ENCODE data around the gene RNF44. TPM values are rescaled to one million over a fixed set of nuclear protein-coding genes. Genes with fewer than 3 reads are reported as not detected.

RNF44 gene
- total RNA-seq, 1 experiment from 2014 or later, result 58.4 TPM

- intact Hi-C loops (cut with micrococcal nuclease), result no loop called here
- peaks cover 60% of the 10 kb centered on the region for H3K79me2 ChIP-seq (ENCODE audit: insufficient read depth, low read length)
- CTCF ChIA-PET, result no interaction called here
Measured at GRCh38 chr5:176485176-176485575, 52.0 kb downstream of the RNF44 start.

More at GRCh38 chr5:176485176-176485575, 52.0 kb downstream of the RNF44 start:
- Histone ChIP-seq H3K36me3 (ENCODE audit: control insufficient read depth in 1 of 2, insufficient read depth in 2 of 2, low read length in 2 of 2) (peaks cover 8 to 24% of the 10 kb centered on the region in 2 experiments; a peak in 2 of 4 replicates), H4K20me1 (ENCODE audit: insufficient read depth) (no peaks in the 10 kb centered on the region), H3K27me3 (ENCODE audit: insufficient read depth, low read length) (no peaks in the 10 kb centered on the region), H3K9me3 (ENCODE audit: control insufficient read depth in 1 of 2, insufficient read depth in 1 of 2, low read depth in 1 of 2, low read length in 2 of 2) (no peaks in the 10 kb centered on the region), H3K9ac (ENCODE audit: low read length) (no peak overlapping the region), H3K27ac (ENCODE audit: low read depth, low read length) (no peak overlapping the region), H3K9me2 (ENCODE audit: insufficient read depth) (no peaks in the 10 kb centered on the region), H3K4me2 (ENCODE audit: low read length) (no peak overlapping the region), H2AFZ (ENCODE audit: low read depth, low read length, poor library complexity, severe bottlenecking) (no peak overlapping the region), H3K4me1 (ENCODE audit: control insufficient read depth in 1 of 2, insufficient read depth in 2 of 2, low read length in 2 of 2) (peaks cover 0 to 8% of the 10 kb centered on the region in 2 experiments; a peak in 1 of 4 replicates), H3K4me3 (replicated peaks in 1 of 2; ENCODE audit: low read depth in 1 of 2, low read length in 2 of 2) (no peak overlapping the region)
- POLR2A ChIA-PET, result no interaction called here
- TF ChIP-seq RAD21 (IDR thresholded peaks at IDR 0.05; ENCODE audit: low read depth) (no peak), SRF (IDR thresholded peaks at IDR 0.05; ENCODE audit: low read depth) (no peak), TCF7L2 (IDR thresholded peaks at IDR 0.05; ENCODE audit: borderline replicate concordance, extremely low read depth, insufficient read depth, insufficient read length) (no peak), ZFX (IDR thresholded peaks at IDR 0.05) (no peak), ATF3 (IDR thresholded peaks at IDR 0.05) (no peak), CBX3 (IDR thresholded peaks at IDR 0.05; ENCODE audit: low read depth) (no peak), CEBPB (IDR thresholded peaks at IDR 0.05; ENCODE audit: low read depth) (no peak), ZBTB33 (IDR thresholded peaks at IDR 0.05; ENCODE audit: extremely low read depth, insufficient replicate concordance, low read length) (no peak)
- RAD21 ChIA-PET (ENCODE audit: low non-redundant PET in 1 of 2, low total read pairs in 2 of 2, uncharacterized antibody in 2 of 2, unreplicated experiment in 2 of 2), result no interaction called here
- DNase-seq (ENCODE audit: low read depth, low spot score), result no peak
- no TSS peak for BruUV-seq (replicated peaks)
- ATAC-seq, result no peak
